Erythroblast (primary cell): Measurements from ENCODE around the gene BCL10.

Experiments
- GATA1 ChIP-seq: IDR thresholded peaks from 2 replicates; pipeline ENCODE4 v1.6.1; 2011; ENCODE audit warnings: low read depth, mild to moderate bottlenecking, control low read depth, low read length, moderate library complexity
- POLR2A ChIP-seq: IDR thresholded peaks from 2 replicates; pipeline ENCODE4 v1.6.1; 2011; ENCODE audit warnings: mild to moderate bottlenecking, low read length

- TF ChIP-seq POLR2A (no peak), GATA1 (no peak)
These were observed 47.5 kb downstream of the BCL10 start for GRCh38 chr1:85228972-85229371.
